C4-2B (cell line): Measurements from ENCODE around the gene AP5M1.

Experiments used
- CTCF ChIP-seq: fragments of 450-650 bp; conservative IDR thresholded peaks from 2 replicates; pipeline ENCODE4 v1.5.1; 2017; ENCODE audit warnings: mild to moderate bottlenecking
- ZFX ChIP-seq: fragments of 450-650 bp; IDR thresholded peaks from 2 replicates; pipeline ENCODE4 v1.6.1; 2017

- TF ChIP-seq CTCF (no peak), ZFX (no peak)
Observed at GRCh38 chr14:57221931-57222330, 46.8 kb upstream of the AP5M1 start.
